Kidney (tissue), 14 donors: ENCODE data around the gene PLEKHG3. TPM values are rescaled to one million over a fixed set of nuclear protein-coding genes. Genes with fewer than 3 reads are reported as not detected.

Source experiments
- DNase-seq, 5 donors: peaks; one replicate each; pipeline ENCODE4 v3.0.0-alpha.2; 2013 to 2020
- FAIRE-seq: peaks from 2 replicates; lab custom pipeline; 2012; peaks lifted over from hg19 to GRCh38; lab: Jason Lieb, UNC
- H3K27ac ChIP-seq, 2 donors: one replicate each; pipeline ENCODE4 v1.7.0; 2013; ENCODE audit warnings: low read depth in 2 of 2, low read length in 2 of 2, inconsistent platforms in 1 of 2
- H3K27me3 ChIP-seq: one replicate; pipeline ENCODE4 v1.7.1; 2013; ENCODE audit warnings: low read length, inconsistent platforms; ENCODE audit not compliant: control insufficient read depth, insufficient read depth
- H3K36me3 ChIP-seq, 3 donors: one replicate each; pipeline versions ENCODE4 v1.7.0 to v1.7.1; 2013; ENCODE audit warnings: low read length in 3 of 3, control low read depth in 1 of 3, inconsistent platforms in 1 of 3; ENCODE audit not compliant: insufficient read depth in 3 of 3, control insufficient read depth in 2 of 3
- H3K4me1 ChIP-seq, 3 donors: one replicate each; pipeline versions ENCODE4 v1.7.0 to v1.7.1; 2013; ENCODE audit warnings: low read length in 3 of 3, inconsistent platforms in 1 of 3, low read depth in 1 of 3; ENCODE audit not compliant: control insufficient read depth in 2 of 3, insufficient read depth in 2 of 3
- H3K4me3 ChIP-seq, 3 donors: one replicate each; pipeline versions ENCODE4 v1.7.0 to v1.8.1; 2013; ENCODE audit warnings: low read length in 3 of 3, control low read depth in 1 of 3, inconsistent platforms in 1 of 3
- H3K9ac ChIP-seq, 3 donors: one replicate each; pipeline versions ENCODE4 v1.7.0 to v1.7.1; 2013; ENCODE audit warnings: low read length in 3 of 3, control low read depth in 1 of 3, inconsistent platforms in 1 of 3
- H3K9me3 ChIP-seq, 3 donors: one replicate each; pipeline versions ENCODE4 v1.7.0 to v1.7.1; 2013; ENCODE audit warnings: low read length in 3 of 3, control low read depth in 1 of 3, inconsistent platforms in 1 of 3; ENCODE audit not compliant: control insufficient read depth in 2 of 3, insufficient read depth in 1 of 3
- CTCF ChIP-seq: IDR thresholded peaks from 3 replicates; pipeline ENCODE4 v1.5.1; 2012; ENCODE audit warnings: mild to moderate bottlenecking, moderate library complexity, borderline replicate concordance; ENCODE audit not compliant: insufficient read depth; ENCODE audit errors: extremely low read depth
- intact Hi-C: fragments of 100-400 bp; cut with DNase I; formaldehyde crosslinking; loops from one replicate; pipeline ENCODE4 v1.11.1; 2022
- polyA plus RNA-seq: library from polyadenylated mRNA; stranded (reverse); fragments of 350-450 nt; fragmentation: Illumina TruSeq; extraction: RNeasy Lipid Tissue Mini Kit (QIAGEN cat#74804); gene quantifications from one replicate; pipeline ENCODE4 v1.2.3, GENCODE V29; 2014; ENCODE audit warnings: low read depth, low replicate concordance; ENCODE audit not compliant: insufficient read depth
- total RNA-seq: library from RNA; stranded (reverse); fragmentation: NEBNext Ultra II Directional; extraction: Animal tissue kit (Norgen Biotek cat#: 25700); gene quantifications from one replicate; pipeline ENCODE4 v1.2.1, GENCODE V29; 2021
- donor health status: control.
- donor health status: control.
- donor health status: control.
- donor health status: control.
- donor health status: control.
- donor health status: DM: yes; HTN: yes; CAD: no.
- donor health status: Normal renal cell carcinoma (clear cell type).

PLEKHG3 gene
- total and polyA plus RNA-seq, 2 donors from 2014 or later = 51.9 to 127 TPM

- FAIRE-seq (no peak), DNase-seq (no peak)
- peak overlapping the region in 2 of 3 donors; percentile 6 to 45 for H3K4me3 ChIP-seq
- H3K36me3 ChIP-seq = no peaks in the 10 kb centered on the region
- H3K9ac ChIP-seq = peak overlapping the region in 1 of 3 donors; percentile 49
- H3K9me3 ChIP-seq = peaks cover 0 to 7% (median 0%) of the 10 kb centered on the region in 3 donors
- peaks cover 2 to 48% (median 45%) of the 10 kb centered on the region in 3 donors for H3K4me1 ChIP-seq
- no peak for TF ChIP-seq CTCF
- intact Hi-C loops = no loop called here
- peak overlapping the region in 1 of 2 donors; percentile 89 for H3K27ac ChIP-seq
- H3K27me3 ChIP-seq = no peaks in the 10 kb centered on the region
Measured at GRCh38 chr14:64715146-64715627, 11.0 kb downstream of the PLEKHG3 start.

- DNase-seq (peak; percentile 63 to 86 (median 64)), FAIRE-seq (no peak)
- H3K9ac ChIP-seq = peak overlapping the region in 2 of 3 donors; percentile 49 to 76
- no peak for TF ChIP-seq CTCF
- peaks cover 0 to 7% (median 0%) of the 10 kb centered on the region in 3 donors for H3K9me3 ChIP-seq
- H3K4me3 ChIP-seq = peak overlapping the region in 2 of 3 donors; percentile 45 to 54
- peaks cover 3 to 54% (median 51%) of the 10 kb centered on the region in 3 donors for H3K4me1 ChIP-seq
- no peaks in the 10 kb centered on the region for H3K36me3 ChIP-seq
- intact Hi-C loops = no loop called here
- H3K27ac ChIP-seq = peak overlapping the region; percentile 87 to 89
- H3K27me3 ChIP-seq = no peaks in the 10 kb centered on the region
Measured at GRCh38 chr14:64715628-64716412, 11.6 kb downstream of the PLEKHG3 start.

- TF ChIP-seq CTCF = no peak
- Histone ChIP-seq H3K27ac (peak overlapping the region; percentile 56 to 89), H3K9me3 (peaks cover 0 to 7% (median 0%) of the 10 kb centered on the region in 3 donors), H3K27me3 (no peaks in the 10 kb centered on the region), H3K36me3 (no peaks in the 10 kb centered on the region), H3K4me1 (peaks cover 8 to 71% (median 68%) of the 10 kb centered on the region in 3 donors), H3K9ac (peak overlapping the region in 1 of 3 donors; percentile 1), H3K4me3 (no peak overlapping the region)
- intact Hi-C loops = no loop called here
- no peak for FAIRE-seq
- no peak for DNase-seq
Measured at GRCh38 chr14:64717870-64718269, 13.6 kb downstream of the PLEKHG3 start.
